SU-DHL-6 (cell line): ENCODE results near the gene PPIA.

Source experiments
- CTCF ChIP-seq: fragments of 200-600 bp; sonication (generic); IDR thresholded peaks from one replicate; pipeline ENCODE4 v1.5.1; 2017; ENCODE audit warnings: antibody characterized with exemption, mild to moderate bottlenecking, low read length, moderate library complexity; ENCODE audit not compliant: insufficient read depth, poor library complexity, severe bottlenecking
- EZH2phosphoT487 ChIP-seq: fragments of 200-600 bp; sonication (generic), shearing (Covaris generic); conservative IDR thresholded peaks from 2 replicates; pipeline ENCODE4 v1.6.1; 2018; ENCODE audit warnings: mild to moderate bottlenecking, antibody characterized with exemption, low read length, moderate library complexity, mixed read lengths

- TF ChIP-seq CTCF (peak; percentile 90), EZH2phosphoT487 (no peak)
These were observed 1.1 kb downstream of the PPIA start for GRCh38 chr7:44797329-44798258.
